Tibial nerve (tissue), 4 donors: ENCODE data around the gene BSPRY.

ENCODE experiments used
- CTCF ChIP-seq, 5 experiments: fragments of 200-600 bp in 3 of 5; fragments of 450-650 bp in 2 of 5; sonication (generic) in 3 of 5; IDR thresholded peaks; one replicate each; pipeline ENCODE4 v1.5.1; 2016 to 2019; ENCODE audit warnings: antibody characterized with exemption in 5 of 5, mild to moderate bottlenecking in 3 of 5, moderate library complexity in 2 of 5
- EP300 ChIP-seq, 2 donors: sonication (generic); formaldehyde crosslinking; IDR thresholded peaks; one replicate each; pipeline ENCODE4 v1.6.1; 2017; ENCODE audit warnings: antibody characterized with exemption in 2 of 2, mild to moderate bottlenecking in 1 of 2
- POLR2A ChIP-seq, 2 donors: fragments of 450-650 bp; IDR thresholded peaks; one replicate each; pipeline ENCODE4 v1.6.1; 2017; ENCODE audit warnings: antibody characterized with exemption in 2 of 2, mild to moderate bottlenecking in 2 of 2, moderate library complexity in 2 of 2

- no peak for TF ChIP-seq CTCF (IDR thresholded peaks at IDR 0.05)
- no peak for TF ChIP-seq POLR2A (IDR thresholded peaks at IDR 0.05)
- no peak for TF ChIP-seq EP300 (IDR thresholded peaks at IDR 0.05)
Observed at GRCh38 chr9:113319054-113319453, 30.3 kb upstream of the BSPRY start.
